GM23248 (cell line): Measurements from ENCODE around the gene TSPAN4. TPM values are rescaled to one million over a fixed set of nuclear protein-coding genes. Genes with fewer than 3 reads are reported as not detected.

ENCODE experiments used
- DNase-seq: peaks from one replicate; pipeline ENCODE4 v3.0.0-alpha.2; 2015
- H2AFZ ChIP-seq: fragments of 200-600 bp; sonication (generic); 2 replicates; pipeline ENCODE4 v1.6.1; 2016; ENCODE audit warnings: antibody characterized with exemption
- H3F3A ChIP-seq: fragments of 200-600 bp; sonication (generic); 2 replicates; pipeline ENCODE4 v1.6.1; 2016; ENCODE audit warnings: mild to moderate bottlenecking, antibody characterized with exemption, mixed run types; ENCODE audit not compliant: insufficient read depth
- H3K27ac ChIP-seq: fragments of 200-600 bp; sonication (generic); 2 replicates; pipeline ENCODE4 v1.5.1; 2016; ENCODE audit warnings: mild to moderate bottlenecking
- H3K27me3 ChIP-seq: fragments of 200-600 bp; sonication (generic); replicated peaks from 2 replicates; pipeline ENCODE4 v1.6.1; 2016; ENCODE audit warnings: mild to moderate bottlenecking; ENCODE audit not compliant: insufficient read depth
- H3K36me3 ChIP-seq: fragments of 200-600 bp; sonication (generic); 2 replicates; pipeline ENCODE4 v1.6.1; 2016; ENCODE audit warnings: low read depth, mild to moderate bottlenecking
- H3K4me1 ChIP-seq: fragments of 200-600 bp; sonication (generic); 2 replicates; pipeline ENCODE4 v1.6.1; 2016; ENCODE audit warnings: mild to moderate bottlenecking; ENCODE audit not compliant: insufficient read depth
- H3K4me2 ChIP-seq: fragments of 200-600 bp; sonication (generic); one replicate; pipeline ENCODE4 v1.6.1; 2016; ENCODE audit warnings: mild to moderate bottlenecking; ENCODE audit not compliant: unreplicated experiment
- H3K4me3 ChIP-seq: fragments of 200-600 bp; sonication (generic); 2 replicates; pipeline ENCODE4 v1.5.1; 2016; ENCODE audit warnings: mild to moderate bottlenecking
- H3K79me2 ChIP-seq: fragments of 200-600 bp; sonication (generic); 2 replicates; pipeline ENCODE4 v1.6.1; 2016; ENCODE audit warnings: mild to moderate bottlenecking; ENCODE audit not compliant: insufficient read depth
- H3K9ac ChIP-seq: fragments of 200-600 bp; sonication (generic); 2 replicates; pipeline ENCODE4 v1.6.1; 2016; ENCODE audit warnings: mild to moderate bottlenecking
- H3K9me2 ChIP-seq: fragments of 200-600 bp; sonication (generic); 2 replicates; pipeline ENCODE4 v1.6.1; 2016; ENCODE audit warnings: mixed run types, mild to moderate bottlenecking, moderate library complexity; ENCODE audit not compliant: insufficient read depth
- H3K9me3 ChIP-seq: fragments of 200-600 bp; sonication (generic); one replicate; pipeline ENCODE4 v1.6.1; 2017; ENCODE audit warnings: low read depth
- H4K20me1 ChIP-seq: fragments of 200-600 bp; sonication (generic); 2 replicates; pipeline ENCODE4 v1.6.0; 2016; ENCODE audit not compliant: insufficient read depth
- EZH2 ChIP-seq: fragments of 200-600 bp; sonication (generic); IDR thresholded peaks from 2 replicates; pipeline ENCODE4 v1.6.1; 2018; ENCODE audit warnings: antibody characterized with exemption, mild to moderate bottlenecking; ENCODE audit not compliant: insufficient read depth, poor library complexity, severe bottlenecking
- EZH2phosphoT487 ChIP-seq: fragments of 200-600 bp; sonication (generic); IDR thresholded peaks from 2 replicates; pipeline ENCODE4 v1.6.1; 2018; ENCODE audit warnings: antibody characterized with exemption, moderate library complexity, mild to moderate bottlenecking, low read depth; ENCODE audit not compliant: insufficient read depth
- WGBS, 2 experiments: methylation state at CpG; one replicate each; pipeline ENCODE4 v1.1.6; 2015 to 2017; ENCODE audit warnings: low lambda C conversion rate in 2 of 2, low coverage in 1 of 2; ENCODE audit errors: missing lambda C conversion rate in 2 of 2; 5-methylcytosine and 5-hydroxymethylcytosine counted together
- in situ Hi-C: fragments of 300-500 bp; cut with MboI; formaldehyde crosslinking; loops from 2 replicates; pipeline ENCODE4 v1.15.0; 2020
- polyA plus RNA-seq: library from polyadenylated mRNA; unstranded; fragments of >200 nt; fragmentation: Nextera tagmentation; extraction: Ambion mirVana; gene quantifications from 2 replicates; pipeline ENCODE4 v1.2.1, GENCODE V29; 2016
- total RNA-seq: library from RNA; depleted of rRNA; stranded (reverse); fragments of >200 nt; shearing (Covaris generic); gene quantifications from 2 replicates; pipeline ENCODE4 v1.2.3, GENCODE V29; 2014

The TSPAN4 gene
- total and polyA plus RNA-seq, 2 experiments from 2014 or later, result 343 to 393 TPM

DNA sequence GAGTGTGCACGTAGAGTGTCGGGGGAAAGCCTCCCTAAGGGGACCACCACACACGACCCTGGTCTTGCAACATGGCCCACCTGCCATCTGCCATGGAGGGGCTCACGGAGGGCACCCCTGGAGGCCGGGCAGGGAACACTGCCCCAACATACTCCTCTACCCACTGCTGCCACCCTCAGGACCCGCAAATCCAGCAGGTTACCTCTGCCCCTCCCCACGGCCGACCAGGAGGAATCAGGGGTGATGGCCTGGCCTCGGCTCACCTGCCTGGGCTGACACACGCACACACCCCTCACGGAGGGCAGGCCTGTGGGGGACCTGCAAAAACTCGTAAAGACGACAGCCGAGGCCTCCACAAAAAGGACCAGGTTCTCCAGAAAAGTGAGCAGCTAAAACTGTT, 37.8 kb downstream of the TSPAN4 start:
- no peak for DNase-seq
- Histone ChIP-seq H3K36me3 (no peaks in the 10 kb centered on the region; the same call in 1 of the 2 replicates), H3K79me2 (no peaks in the 10 kb centered on the region), H3K27ac (no peak overlapping the region), H3K4me2 (no peak overlapping the region), H3K4me1 (no peaks in the 10 kb centered on the region), H3K9me3 (no peaks in the 10 kb centered on the region), H3F3A (no peaks in the 10 kb centered on the region), H3K9me2 (no peaks in the 10 kb centered on the region), H3K4me3 (no peak overlapping the region), H3K9ac (no peak overlapping the region), H4K20me1 (no peaks in the 10 kb centered on the region), H3K27me3 (no peaks in the 10 kb centered on the region), H2AFZ (no peak overlapping the region)
- in situ Hi-C loops, result no loop called here
- 90 to 92% methylated on average over 11 to 14 of the region's 14 CpGs for WGBS, 2 experiments
- no peak for TF ChIP-seq EZH2phosphoT487
- TF ChIP-seq EZH2, result no peak

DNA sequence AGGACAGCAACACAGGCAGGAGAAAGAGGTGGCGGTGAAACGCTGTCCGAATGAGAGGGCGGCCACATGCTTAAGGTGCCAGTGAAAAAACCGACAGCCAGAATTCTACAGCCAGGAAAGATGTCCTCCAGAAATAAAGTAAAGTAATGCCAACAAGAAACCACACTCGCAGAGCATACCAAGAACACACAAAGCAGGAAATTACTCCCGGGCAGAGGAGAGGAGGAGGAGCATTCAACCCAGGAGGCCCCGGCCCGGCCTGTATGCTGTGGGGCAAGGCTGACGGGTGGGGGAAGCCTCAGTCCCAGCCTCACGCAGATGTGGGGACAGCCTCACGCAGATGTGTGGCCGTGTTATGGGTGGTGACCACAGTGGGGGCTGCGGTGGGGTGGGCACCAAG, 39.9 kb downstream of the TSPAN4 start:
- Histone ChIP-seq H2AFZ (no peak overlapping the region), H3K27ac (no peak overlapping the region), H3K4me3 (no peak overlapping the region), H3K4me2 (no peak overlapping the region), H3K9ac (no peak overlapping the region), H3K9me2 (no peaks in the 10 kb centered on the region), H3K9me3 (no peaks in the 10 kb centered on the region), H4K20me1 (no peaks in the 10 kb centered on the region), H3K27me3 (no peaks in the 10 kb centered on the region), H3K4me1 (no peaks in the 10 kb centered on the region), H3F3A (no peaks in the 10 kb centered on the region), H3K79me2 (no peaks in the 10 kb centered on the region), H3K36me3 (no peaks in the 10 kb centered on the region; the same call in 1 of the 2 replicates)
- WGBS, 2 experiments, result 75 to 78% methylated on average over 9 to 14 of the region's 14 CpGs
- no peak for TF ChIP-seq EZH2phosphoT487
- no peak for TF ChIP-seq EZH2
- in situ Hi-C loops, result no loop called here
- DNase-seq, result no peak

DNA sequence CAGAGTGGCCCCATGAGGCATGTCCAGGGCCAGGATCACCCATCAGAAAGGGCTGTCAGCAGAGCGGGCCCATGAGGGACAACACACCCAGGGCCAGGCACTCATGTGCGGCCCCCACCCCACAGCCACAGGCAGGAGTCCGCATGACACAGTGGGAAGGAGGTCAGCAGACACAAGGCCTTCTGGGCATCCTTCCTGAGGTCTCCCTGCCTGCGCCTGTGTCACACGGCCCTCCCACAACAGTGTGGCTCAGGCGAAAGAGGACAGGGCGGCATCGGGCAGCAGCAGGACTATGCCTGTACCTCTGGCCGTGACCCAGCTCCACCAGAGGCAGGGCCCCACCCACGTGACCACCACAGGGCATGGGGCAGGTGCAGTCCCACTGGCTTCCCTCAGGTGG, 40.9 kb downstream of the TSPAN4 start:
- Histone ChIP-seq H2AFZ (no peak overlapping the region), H4K20me1 (no peaks in the 10 kb centered on the region), H3K27ac (no peak overlapping the region), H3K4me3 (no peak overlapping the region), H3K9me3 (no peaks in the 10 kb centered on the region), H3K27me3 (no peaks in the 10 kb centered on the region), H3K9me2 (no peaks in the 10 kb centered on the region), H3K4me1 (no peaks in the 10 kb centered on the region), H3K36me3 (no peaks in the 10 kb centered on the region), H3K79me2 (no peaks in the 10 kb centered on the region), H3K9ac (no peak overlapping the region), H3F3A (no peaks in the 10 kb centered on the region), H3K4me2 (no peak overlapping the region)
- WGBS, 2 experiments, result 88% methylated on average over 8 to 10 of the region's 10 CpGs
- in situ Hi-C loops, result no loop called here
- no peak for DNase-seq
- TF ChIP-seq EZH2 (no peak), EZH2phosphoT487 (no peak)

DNA sequence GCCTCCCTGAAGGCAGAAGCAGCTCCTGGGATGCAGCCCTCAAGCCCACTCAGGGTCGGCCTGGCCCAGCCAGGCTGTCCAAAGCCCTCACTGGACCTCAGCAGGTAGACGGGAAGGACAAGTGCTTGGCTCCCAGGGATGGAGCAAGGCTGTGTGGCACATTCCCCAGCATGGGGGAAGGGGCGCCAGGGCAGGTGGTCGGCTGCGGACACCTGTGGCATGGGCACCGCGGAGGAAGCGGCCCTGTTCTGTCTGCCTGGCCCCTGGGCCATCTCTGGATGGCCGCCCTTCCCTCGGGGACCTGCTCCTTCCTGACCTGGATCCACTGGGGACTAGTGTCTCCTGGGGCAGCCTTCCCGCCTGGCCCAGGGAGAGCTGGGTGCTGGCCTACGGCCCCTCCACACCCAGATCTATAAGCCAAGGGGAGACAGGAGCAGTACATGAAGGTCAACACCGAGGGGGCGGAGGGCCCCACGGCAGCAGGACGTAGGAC, 42.0 kb downstream of the TSPAN4 start:
- WGBS, 2 experiments, result 84 to 89% methylated on average over 16 of the region's 16 CpGs
- no peaks in the 10 kb centered on the region for H3K36me3 ChIP-seq
- no peaks in the 10 kb centered on the region for H3K9me3 ChIP-seq
- no peak overlapping the region for H2AFZ ChIP-seq
- H4K20me1 ChIP-seq, result no peaks in the 10 kb centered on the region
- no peaks in the 10 kb centered on the region for H3K4me1 ChIP-seq
- H3F3A ChIP-seq, result no peaks in the 10 kb centered on the region
- no peak overlapping the region for H3K9ac ChIP-seq
- no peaks in the 10 kb centered on the region for H3K27me3 ChIP-seq
- no peak overlapping the region for H3K4me3 ChIP-seq
- no peaks in the 10 kb centered on the region for H3K79me2 ChIP-seq
- no peak for TF ChIP-seq EZH2
- TF ChIP-seq EZH2phosphoT487, result no peak
- H3K4me2 ChIP-seq, result no peak overlapping the region
- H3K9me2 ChIP-seq, result no peaks in the 10 kb centered on the region
- in situ Hi-C loops, result no loop called here
- no peak overlapping the region for H3K27ac ChIP-seq
- DNase-seq, result no peak

DNA sequence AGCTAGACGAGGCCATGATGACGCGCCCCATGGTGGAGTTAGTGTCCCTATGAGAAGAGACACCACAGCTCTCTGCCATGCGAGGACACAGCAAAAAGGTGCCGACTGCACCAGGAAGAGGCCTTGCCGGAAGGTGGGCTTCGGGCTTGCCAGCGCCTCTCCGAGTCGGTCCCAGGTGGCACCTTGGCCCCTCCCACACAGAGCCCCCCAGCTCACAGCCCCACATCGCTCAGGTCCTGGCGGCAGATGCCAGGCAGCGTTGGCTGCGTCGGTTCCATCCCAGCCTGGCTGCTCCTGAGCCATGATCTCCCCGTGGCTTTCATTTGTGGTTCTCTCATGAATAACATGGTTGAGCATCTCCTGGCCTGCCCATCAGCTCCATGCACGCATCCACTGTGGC, 43.9 kb downstream of the TSPAN4 start:
- H3K79me2 ChIP-seq, result no peaks in the 10 kb centered on the region
- TF ChIP-seq EZH2phosphoT487, result no peak
- no peak for TF ChIP-seq EZH2
- no peaks in the 10 kb centered on the region for H3K27me3 ChIP-seq
- H3K4me1 ChIP-seq, result no peaks in the 10 kb centered on the region
- no peak for DNase-seq
- H3K4me2 ChIP-seq, result no peak overlapping the region
- H4K20me1 ChIP-seq, result no peaks in the 10 kb centered on the region
- H3K9me2 ChIP-seq, result no peaks in the 10 kb centered on the region
- H3K4me3 ChIP-seq, result no peak overlapping the region
- H3K9ac ChIP-seq, result no peak overlapping the region
- no peak overlapping the region for H3K27ac ChIP-seq
- WGBS, 2 experiments, result 93 to 95% methylated on average over 17 of the region's 17 CpGs
- H3K36me3 ChIP-seq, result no peaks in the 10 kb centered on the region
- H3F3A ChIP-seq, result no peaks in the 10 kb centered on the region
- no peaks in the 10 kb centered on the region for H3K9me3 ChIP-seq
- in situ Hi-C loops, result no loop called here
- H2AFZ ChIP-seq, result no peak overlapping the region
